HepG2 (cell line): ENCODE measurements around the gene CPXM1. TPM values are rescaled to one million over a fixed set of nuclear protein-coding genes. Genes with fewer than 3 reads are reported as not detected.

Source experiments
- DR1 ChIP-seq: sonication (generic); formaldehyde crosslinking; IDR thresholded peaks from 2 replicates; pipeline ENCODE4 v1.8.0; 2021; ENCODE audit warnings: mild to moderate bottlenecking, missing genetic modification reagents, inconsistent platforms
- GABPB1 ChIP-seq: IDR thresholded peaks from 2 replicates; pipeline ENCODE4 v1.6.1; 2016; ENCODE audit warnings: mild to moderate bottlenecking, missing genetic modification reagents, moderate library complexity, missing compliant biosample characterization
- HNRNPL ChIP-seq: fragments of 200-400 bp; formaldehyde crosslinking; IDR thresholded peaks from 2 replicates; pipeline ENCODE4 v1.6.1; 2017; ENCODE audit warnings: mild to moderate bottlenecking, low read depth, low read length
- HOXA3 ChIP-seq: sonication (generic); formaldehyde crosslinking; IDR thresholded peaks from 2 replicates; pipeline ENCODE4 v1.5.0; 2020; ENCODE audit warnings: missing genetic modification reagents
- JARID2 ChIP-seq: sonication (generic); formaldehyde crosslinking; IDR thresholded peaks from 2 replicates; pipeline ENCODE4 v1.8.1; 2023; ENCODE audit warnings: missing genetic modification reagents, inconsistent platforms; ENCODE audit not compliant: insufficient replicate concordance
- MEIS2 ChIP-seq: sonication (generic); formaldehyde crosslinking; IDR thresholded peaks from 2 replicates; pipeline ENCODE4 v1.9.0; 2021; ENCODE audit warnings: mild to moderate bottlenecking, missing genetic modification reagents
- MZF1 ChIP-seq: sonication (generic); formaldehyde crosslinking; IDR thresholded peaks from 2 replicates; pipeline ENCODE4 v1.8.1; 2023; ENCODE audit warnings: mild to moderate bottlenecking, missing genetic modification reagents, borderline replicate concordance
- RORA ChIP-seq: sonication (generic); formaldehyde crosslinking; IDR thresholded peaks from 2 replicates; pipeline ENCODE4 v1.5.0; 2020; ENCODE audit warnings: mild to moderate bottlenecking, missing genetic modification reagents, moderate library complexity
- SOX6 ChIP-seq, 2 experiments: fragments of 450-650 bp in 1 of 2; sonication (generic) in 1 of 2; formaldehyde crosslinking in 1 of 2; IDR thresholded peaks; 2 replicates each; pipeline versions ENCODE4 v1.4.0 to v1.6.1; 2017 to 2020; ENCODE audit warnings: antibody characterized with exemption in 1 of 2, mild to moderate bottlenecking in 1 of 2, missing genetic modification reagents in 1 of 2
- ZNF12 ChIP-seq: sonication (generic); formaldehyde crosslinking; IDR thresholded peaks from 2 replicates; pipeline ENCODE4 v1.5.0; 2020; ENCODE audit warnings: missing genetic modification reagents
- ZNF552 ChIP-seq: sonication (generic); formaldehyde crosslinking; IDR thresholded peaks from 2 replicates; pipeline ENCODE4 v1.9.0; 2022; ENCODE audit warnings: missing genetic modification reagents, mild to moderate bottlenecking, borderline replicate concordance
- ZNF747 ChIP-seq: sonication (generic); formaldehyde crosslinking; IDR thresholded peaks from 2 replicates; pipeline ENCODE4 v1.8.1; 2023; ENCODE audit warnings: missing genetic modification reagents, mild to moderate bottlenecking, borderline replicate concordance
- ZSCAN25 ChIP-seq: sonication (generic); formaldehyde crosslinking; IDR thresholded peaks from 2 replicates; pipeline ENCODE4 v1.8.0; 2022; ENCODE audit warnings: mild to moderate bottlenecking, missing genetic modification reagents
- polyA plus RNA-seq, 8 experiments: library from polyadenylated mRNA; depleted of rRNA in 3 of 8; stranded (reverse) in 7 of 8; unstranded in 1 of 8; fragments of >200 nt; fragmentation: Illumina TruSeq in 4 of 8; extraction: Trizol in 4 of 8; gene quantifications; 2 replicates each; pipeline versions ENCODE4 v1.2.1 to v1.2.3, GENCODE V29; 2011 to 2016; ENCODE audit warnings: low read depth in 4 of 8, missing spikeins in 1 of 8, mixed read lengths in 1 of 8; ENCODE audit not compliant: insufficient read depth in 1 of 8
- total RNA-seq, 5 experiments: library from RNA; depleted of rRNA; stranded (reverse); fragments of >200 nt; fragmentation: Illumina TruSeq; extraction: Trizol; gene quantifications; 2 replicates each; pipeline ENCODE4 v1.2.3, GENCODE V29; 2016; ENCODE audit warnings: low read depth in 1 of 5
- TF ChIP-seq, protein P1 (sequence below), 2 experiments: fragments of 450-650 bp in 1 of 2; sonication (generic) in 1 of 2; formaldehyde crosslinking in 1 of 2; IDR thresholded peaks; 2 replicates each; pipeline versions ENCODE4 v1.6.1 to v1.8.0; 2016 to 2022; ENCODE audit warnings: antibody characterized with exemption in 1 of 2, mild to moderate bottlenecking in 1 of 2, missing genetic modification reagents in 1 of 2
- TF ChIP-seq, protein P2 (sequence below): sonication (generic); formaldehyde crosslinking; IDR thresholded peaks from 2 replicates; pipeline ENCODE4 v1.9.0; 2022; ENCODE audit warnings: low read depth, missing genetic modification reagents
- TF ChIP-seq, protein P3 (sequence below): sonication (generic); formaldehyde crosslinking; IDR thresholded peaks from 2 replicates; pipeline ENCODE4 v1.9.0; 2021; ENCODE audit warnings: missing genetic modification reagents, borderline replicate concordance

The CPXM1 gene
- total and polyA plus RNA-seq, 2 of the 13 experiments (the other 11 are each of a cell fraction or from before 2014, with no cell fraction given) = 0.07 TPM; not detected in 1

DNA sequence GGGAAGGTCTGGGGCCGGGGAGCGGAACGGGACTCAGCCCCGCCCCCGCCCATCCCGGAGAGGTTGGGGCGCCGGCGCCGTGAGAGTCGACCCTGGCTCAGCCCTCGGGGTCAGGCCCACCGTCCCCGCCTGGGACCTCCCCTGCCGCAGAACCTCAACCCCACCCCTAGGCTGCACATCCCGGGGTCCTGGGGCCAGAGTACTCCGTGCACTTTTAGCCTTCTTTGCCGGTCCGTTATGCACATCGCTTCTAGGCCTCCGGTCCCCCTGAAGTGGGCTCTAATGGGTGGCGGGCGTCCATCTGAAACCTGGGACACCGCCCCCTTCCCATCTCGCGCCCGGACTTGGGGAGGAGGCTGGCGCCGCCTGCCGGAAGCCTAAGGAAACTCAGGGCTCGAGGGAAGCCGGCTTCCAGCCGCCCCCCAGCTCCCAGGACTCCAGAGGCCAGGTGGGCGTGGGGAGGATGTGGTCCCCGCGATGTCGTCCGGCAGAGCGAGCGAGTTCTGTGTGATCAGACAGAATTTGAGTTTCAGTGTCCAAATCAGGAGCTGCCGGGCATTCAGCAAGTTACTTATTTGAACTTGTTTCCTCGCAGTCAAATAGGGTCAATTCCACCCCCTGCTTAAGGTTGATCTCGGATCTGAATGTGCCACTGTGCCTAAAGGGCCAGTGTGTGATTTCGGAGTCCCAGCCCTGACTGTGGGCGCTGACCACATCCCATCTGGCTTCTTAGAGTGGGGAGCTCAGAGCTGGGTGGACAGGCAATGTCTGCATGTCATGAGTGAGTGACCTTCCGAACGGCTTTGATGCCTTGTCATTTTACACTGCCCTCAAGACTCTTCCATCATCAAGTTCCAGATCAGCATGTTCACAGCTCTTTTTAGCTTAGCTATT, 47.6 kb downstream of the CPXM1 start (continued):
- no peak; the same call in 1 of the 2 replicates for TF ChIP-seq ZNF747 (CRISPR knock-in tag)
- 0 out of 2 replicates have a peak, but pooled peaks have one; percentile 25 for TF ChIP-seq ZNF552
- peak; percentile 33; the same call in 1 of the 2 replicates for TF ChIP-seq GABPB1 (CRISPR knock-in tag)
- TF ChIP-seq MEIS2 (CRISPR knock-in tag) = no peak
- TF ChIP-seq JARID2 (CRISPR knock-in tag) = no peak
- TF ChIP-seq ZNF12 = no peak
- TF ChIP-seq ZSCAN25 = no peak
- TF ChIP-seq, protein P1, sequence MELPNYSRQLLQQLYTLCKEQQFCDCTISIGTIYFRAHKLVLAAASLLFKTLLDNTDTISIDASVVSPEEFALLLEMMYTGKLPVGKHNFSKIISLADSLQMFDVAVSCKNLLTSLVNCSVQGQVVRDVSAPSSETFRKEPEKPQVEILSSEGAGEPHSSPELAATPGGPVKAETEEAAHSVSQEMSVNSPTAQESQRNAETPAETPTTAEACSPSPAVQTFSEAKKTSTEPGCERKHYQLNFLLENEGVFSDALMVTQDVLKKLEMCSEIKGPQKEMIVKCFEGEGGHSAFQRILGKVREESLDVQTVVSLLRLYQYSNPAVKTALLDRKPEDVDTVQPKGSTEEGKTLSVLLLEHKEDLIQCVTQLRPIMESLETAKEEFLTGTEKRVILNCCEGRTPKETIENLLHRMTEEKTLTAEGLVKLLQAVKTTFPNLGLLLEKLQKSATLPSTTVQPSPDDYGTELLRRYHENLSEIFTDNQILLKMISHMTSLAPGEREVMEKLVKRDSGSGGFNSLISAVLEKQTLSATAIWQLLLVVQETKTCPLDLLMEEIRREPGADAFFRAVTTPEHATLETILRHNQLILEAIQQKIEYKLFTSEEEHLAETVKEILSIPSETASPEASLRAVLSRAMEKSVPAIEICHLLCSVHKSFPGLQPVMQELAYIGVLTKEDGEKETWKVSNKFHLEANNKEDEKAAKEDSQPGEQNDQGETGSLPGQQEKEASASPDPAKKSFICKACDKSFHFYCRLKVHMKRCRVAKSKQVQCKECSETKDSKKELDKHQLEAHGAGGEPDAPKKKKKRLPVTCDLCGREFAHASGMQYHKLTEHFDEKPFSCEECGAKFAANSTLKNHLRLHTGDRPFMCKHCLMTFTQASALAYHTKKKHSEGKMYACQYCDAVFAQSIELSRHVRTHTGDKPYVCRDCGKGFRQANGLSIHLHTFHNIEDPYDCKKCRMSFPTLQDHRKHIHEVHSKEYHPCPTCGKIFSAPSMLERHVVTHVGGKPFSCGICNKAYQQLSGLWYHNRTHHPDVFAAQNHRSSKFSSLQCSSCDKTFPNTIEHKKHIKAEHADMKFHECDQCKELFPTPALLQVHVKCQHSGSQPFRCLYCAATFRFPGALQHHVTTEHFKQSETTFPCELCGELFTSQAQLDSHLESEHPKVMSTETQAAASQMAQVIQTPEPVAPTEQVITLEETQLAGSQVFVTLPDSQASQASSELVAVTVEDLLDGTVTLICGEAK (IDR thresholded peaks at IDR 0.05) = no peak
- TF ChIP-seq, protein P1 (CRISPR knock-in tag; IDR thresholded peaks at IDR 0.05) = no peak
- TF ChIP-seq SOX6 (IDR thresholded peaks at IDR 0.05) = no peak
- peak; percentile 43 for TF ChIP-seq SOX6 (CRISPR knock-in tag; IDR thresholded peaks at IDR 0.05)
- TF ChIP-seq, protein P2, sequence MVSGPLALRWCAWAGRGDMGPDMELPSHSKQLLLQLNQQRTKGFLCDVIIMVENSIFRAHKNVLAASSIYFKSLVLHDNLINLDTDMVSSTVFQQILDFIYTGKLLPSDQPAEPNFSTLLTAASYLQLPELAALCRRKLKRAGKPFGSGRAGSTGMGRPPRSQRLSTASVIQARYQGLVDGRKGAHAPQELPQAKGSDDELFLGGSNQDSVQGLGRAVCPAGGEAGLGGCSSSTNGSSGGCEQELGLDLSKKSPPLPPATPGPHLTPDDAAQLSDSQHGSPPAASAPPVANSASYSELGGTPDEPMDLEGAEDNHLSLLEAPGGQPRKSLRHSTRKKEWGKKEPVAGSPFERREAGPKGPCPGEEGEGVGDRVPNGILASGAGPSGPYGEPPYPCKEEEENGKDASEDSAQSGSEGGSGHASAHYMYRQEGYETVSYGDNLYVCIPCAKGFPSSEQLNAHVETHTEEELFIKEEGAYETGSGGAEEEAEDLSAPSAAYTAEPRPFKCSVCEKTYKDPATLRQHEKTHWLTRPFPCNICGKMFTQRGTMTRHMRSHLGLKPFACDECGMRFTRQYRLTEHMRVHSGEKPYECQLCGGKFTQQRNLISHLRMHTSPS (CRISPR knock-in tag) = peak; percentile 68; the same call in 1 of the 2 replicates
- TF ChIP-seq, protein P3, sequence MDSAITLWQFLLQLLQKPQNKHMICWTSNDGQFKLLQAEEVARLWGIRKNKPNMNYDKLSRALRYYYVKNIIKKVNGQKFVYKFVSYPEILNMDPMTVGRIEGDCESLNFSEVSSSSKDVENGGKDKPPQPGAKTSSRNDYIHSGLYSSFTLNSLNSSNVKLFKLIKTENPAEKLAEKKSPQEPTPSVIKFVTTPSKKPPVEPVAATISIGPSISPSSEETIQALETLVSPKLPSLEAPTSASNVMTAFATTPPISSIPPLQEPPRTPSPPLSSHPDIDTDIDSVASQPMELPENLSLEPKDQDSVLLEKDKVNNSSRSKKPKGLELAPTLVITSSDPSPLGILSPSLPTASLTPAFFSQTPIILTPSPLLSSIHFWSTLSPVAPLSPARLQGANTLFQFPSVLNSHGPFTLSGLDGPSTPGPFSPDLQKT = no peak
- TF ChIP-seq MZF1 (CRISPR knock-in tag) = no peak
- TF ChIP-seq RORA = no peak
- TF ChIP-seq HNRNPL = peak; percentile 49; the same call in 1 of the 2 replicates
- no peak for TF ChIP-seq DR1 (CRISPR knock-in tag)
- no peak for TF ChIP-seq HOXA3
